ENCODE measurements around the gene R3HDM2. TPM values are rescaled to one million over a fixed set of nuclear protein-coding genes. Genes with fewer than 3 reads are reported as not detected.
"Not testable (repeated sequence)": the region's sequence is repeated elsewhere in the genome, so short reads cannot be mapped to it uniquely, and the experiment has no call there.

The R3HDM2 gene
- polyA plus RNA-seq, 3 donors = 60.6 to 67.5 (median 66.1) TPM

- DNase-seq (ENCODE audit: low read depth in 3 of 3, low spot score in 2 of 3) = no peak
Measured at GRCh38 chr12:57276935-57277563, 153.8 kb downstream of the R3HDM2 start.

- not testable (repeated sequence) for DNase-seq (ENCODE audit: low read depth in 3 of 3, low spot score in 2 of 3)
Measured at GRCh38 chr12:57276233-57276632, 154.6 kb downstream of the R3HDM2 start.

DNA sequence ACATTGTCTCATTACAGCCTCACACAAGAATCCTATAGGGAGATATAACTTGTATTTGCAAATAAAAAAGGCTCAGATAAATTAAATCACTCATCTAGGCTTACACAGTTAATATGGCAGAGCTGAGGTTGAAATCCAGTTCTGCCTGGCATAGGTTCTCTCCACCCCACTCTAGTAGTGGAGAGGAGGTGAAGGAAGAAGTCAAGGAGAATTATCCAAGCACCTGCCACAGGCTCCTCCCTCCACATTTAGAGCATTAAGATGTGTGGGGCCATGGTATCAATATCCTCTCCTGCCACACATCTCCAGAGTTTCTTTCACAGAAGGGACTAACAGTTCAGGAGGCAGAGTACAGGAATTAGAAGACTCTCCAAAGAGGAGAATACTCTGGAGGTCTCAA lies 157.3 kb downstream of the R3HDM2 start:
- DNase-seq (ENCODE audit: low read depth in 3 of 3, low spot score in 2 of 3) = no peak

- no peak for DNase-seq (ENCODE audit: low read depth in 3 of 3, low spot score in 2 of 3)
Measured at GRCh38 chr12:57272337-57273151, 158.3 kb downstream of the R3HDM2 start.

DNA sequence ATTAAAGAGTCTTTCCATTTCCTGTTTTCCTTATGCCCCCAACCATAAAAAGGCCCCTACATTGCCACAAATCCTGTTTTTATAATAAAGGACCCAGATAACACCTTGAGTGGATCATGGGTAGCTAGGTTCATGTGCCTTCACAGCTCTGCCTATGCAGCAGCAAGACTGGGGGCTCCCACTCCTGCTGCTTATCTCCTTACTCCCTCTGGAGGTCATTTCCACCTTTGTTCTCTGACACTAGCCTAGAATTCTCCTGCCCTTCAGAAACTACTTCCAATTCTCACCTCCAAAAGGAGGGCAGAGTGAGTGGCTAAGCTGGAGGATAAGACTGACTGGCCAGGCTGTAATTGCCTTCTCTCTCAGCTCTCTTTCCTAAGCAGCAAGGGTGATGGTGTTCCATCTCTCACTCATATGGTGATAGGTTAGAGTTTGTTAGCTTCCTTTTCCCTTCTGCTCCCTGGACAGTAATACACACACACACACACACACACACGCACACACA lies 159.8 kb downstream of the R3HDM2 start:
- DNase-seq (ENCODE audit: low read depth in 3 of 3, low spot score in 2 of 3) = no peak

DNA sequence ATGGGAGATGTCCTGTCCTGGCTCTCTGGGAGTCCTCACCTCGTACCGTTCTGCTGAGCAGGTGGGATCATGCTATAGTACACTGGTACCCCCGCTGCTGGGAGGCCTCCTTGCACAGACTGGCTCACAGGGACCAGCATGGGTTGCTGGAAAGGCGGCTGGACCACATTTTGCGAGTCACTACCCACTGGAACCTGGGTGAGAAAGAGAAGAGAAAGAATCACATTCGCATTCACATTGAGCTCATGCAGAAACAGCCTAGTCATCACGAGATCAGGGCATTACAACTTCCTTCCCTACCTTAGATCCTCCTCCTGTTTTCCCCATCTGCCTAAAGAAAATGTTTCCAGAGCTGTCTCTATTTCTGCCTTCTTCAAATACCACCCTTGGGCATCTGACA lies 162.6 kb downstream of the R3HDM2 start:
- no peak for DNase-seq (ENCODE audit: low read depth in 3 of 3, low spot score in 2 of 3)

DNA sequence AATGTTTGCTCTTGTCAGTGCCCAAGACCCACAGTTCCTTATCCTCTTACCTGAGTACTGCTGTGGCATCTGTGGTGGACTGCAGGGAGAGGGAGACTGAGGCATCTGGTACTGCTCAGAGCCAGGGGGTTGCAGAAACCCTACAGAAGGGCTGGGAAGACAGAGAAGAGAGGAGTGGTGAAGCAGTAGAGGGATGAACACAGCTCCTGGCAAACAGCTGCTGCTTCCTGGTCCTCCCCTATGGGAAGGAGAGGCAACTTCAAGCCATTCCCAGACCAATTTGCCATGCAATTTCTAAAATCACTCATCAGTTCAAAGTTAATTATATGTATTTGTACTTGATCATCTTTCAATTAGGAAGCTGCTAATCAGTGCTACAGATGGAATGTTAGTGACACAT lies 164.2 kb downstream of the R3HDM2 start:
- DNase-seq (ENCODE audit: low read depth in 3 of 3, low spot score in 2 of 3) = no peak

DNA sequence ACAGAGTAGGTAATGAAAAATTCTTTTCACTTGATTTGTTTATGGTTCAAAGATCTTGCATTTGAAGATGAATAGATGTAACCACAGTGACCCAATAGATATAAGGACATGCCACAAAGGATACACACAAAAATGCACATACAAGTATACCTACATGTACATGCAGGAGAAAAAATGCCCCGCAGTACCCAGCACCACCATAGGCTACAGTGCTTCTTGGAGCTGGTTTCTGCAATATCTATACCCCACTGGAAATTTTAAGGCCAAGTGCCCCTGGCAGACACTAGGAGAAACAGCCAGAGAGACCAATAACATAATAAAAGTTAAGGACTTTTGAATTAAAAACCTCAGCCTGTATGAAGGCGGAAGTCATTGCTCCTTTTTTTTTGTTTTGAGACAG lies 167.7 kb downstream of the R3HDM2 start:
- no peak for DNase-seq (ENCODE audit: low read depth in 3 of 3, low spot score in 2 of 3)

DNA sequence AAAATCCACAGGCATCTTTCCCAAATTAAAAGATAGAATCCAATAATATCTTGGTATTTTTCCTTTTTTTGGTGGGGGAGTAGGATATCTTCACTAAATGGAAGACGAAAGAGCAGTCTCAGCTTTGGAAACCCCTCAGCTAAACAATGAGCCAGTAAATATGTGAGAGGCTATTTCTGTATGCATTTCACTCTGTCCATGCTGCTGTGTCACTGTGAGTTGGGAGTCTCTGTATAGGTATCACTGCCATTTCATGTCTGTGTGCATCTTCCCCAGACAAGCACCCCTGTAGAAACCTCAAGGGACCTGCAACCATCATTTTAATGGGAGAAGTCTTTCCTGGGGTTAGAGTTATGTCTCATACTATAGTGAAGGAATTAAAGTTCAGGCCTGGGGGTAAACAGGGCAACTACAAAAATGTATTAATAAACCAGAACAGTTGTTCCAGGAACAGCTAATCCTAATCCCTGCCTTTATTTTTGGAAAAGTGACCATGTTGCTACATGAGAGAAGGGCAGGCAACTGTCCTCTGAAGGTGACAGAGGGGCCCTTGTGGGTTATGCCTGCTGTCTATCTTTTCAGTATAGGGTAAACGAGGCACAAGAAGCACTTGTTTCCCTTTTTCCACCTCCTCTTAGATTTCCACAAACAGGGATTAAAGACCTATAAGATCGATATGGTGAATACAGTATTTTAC lies 168.6 kb downstream of the R3HDM2 start:
- DNase-seq (ENCODE audit: low read depth in 3 of 3, low spot score in 2 of 3) = no peak

- DNase-seq (ENCODE audit: low read depth in 3 of 3, low spot score in 2 of 3) = no peak
Measured at GRCh38 chr12:57261428-57261865, 169.4 kb downstream of the R3HDM2 start.

DNA sequence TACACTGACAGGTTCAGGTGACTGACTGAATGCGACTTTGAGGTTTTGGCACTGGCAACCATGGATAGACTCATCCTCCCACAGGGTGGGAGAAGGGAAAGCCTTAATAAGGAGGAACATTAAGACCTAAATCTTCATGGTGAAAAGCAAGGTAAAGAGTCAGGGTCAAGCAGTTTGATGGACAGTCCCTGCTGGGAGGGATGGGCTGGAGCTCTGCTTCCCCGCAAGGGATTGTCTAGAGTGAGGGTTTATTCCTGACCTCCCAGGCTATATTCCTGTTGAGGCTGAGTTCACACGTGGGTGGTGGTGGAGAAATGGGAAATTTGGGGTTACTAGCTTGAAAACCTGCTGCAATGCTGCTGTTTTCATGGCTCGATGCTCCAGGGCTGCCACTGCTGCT lies 170.5 kb downstream of the R3HDM2 start:
- no peak for DNase-seq (ENCODE audit: low read depth in 3 of 3, low spot score in 2 of 3)

GRCh38 chr12:57258977-57259970 lies 171.6 kb downstream of the R3HDM2 start:
- DNase-seq (ENCODE audit: low read depth in 3 of 3, low spot score in 2 of 3) = no peak

- DNase-seq (ENCODE audit: low read depth in 3 of 3, low spot score in 2 of 3) = no peak
Measured at GRCh38 chr12:57255916-57256315, 174.9 kb downstream of the R3HDM2 start.

DNA sequence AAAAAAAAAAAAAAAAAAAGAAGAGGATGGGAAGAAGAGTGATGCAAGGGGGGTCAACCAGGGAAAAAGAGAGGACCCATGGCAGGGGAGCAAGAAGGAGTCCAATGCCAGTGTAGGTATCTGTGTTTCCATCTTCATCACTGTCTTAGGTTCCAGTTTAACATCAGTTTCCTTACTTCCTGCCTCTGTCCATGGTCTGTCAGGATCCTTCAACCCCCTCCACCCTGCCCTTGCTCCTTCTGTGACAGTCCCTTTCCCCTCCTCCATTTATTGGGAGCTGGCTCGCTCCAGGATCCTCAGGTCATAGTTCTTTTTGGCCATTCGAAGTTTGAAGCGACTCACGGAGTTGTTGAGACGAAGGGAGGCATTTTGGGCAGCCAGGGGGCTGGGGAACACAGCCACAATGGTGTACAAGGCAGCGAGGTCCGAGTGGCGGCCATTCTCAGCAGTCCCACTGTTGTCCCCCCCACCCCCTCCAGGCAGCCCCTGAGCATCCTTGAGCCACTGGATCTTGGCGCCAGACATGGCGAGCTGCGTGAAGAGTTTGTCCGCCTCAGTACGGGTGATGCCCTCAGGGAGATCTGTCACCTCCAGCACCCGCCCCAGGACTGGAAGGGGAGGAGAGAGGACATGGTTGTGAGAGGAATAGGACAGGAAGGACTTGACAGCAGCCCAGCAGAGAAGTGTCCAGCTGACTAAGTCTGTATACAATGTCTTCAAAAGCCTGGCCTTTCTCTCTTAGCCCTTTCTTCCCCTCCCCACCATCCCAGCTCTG lies 176.2 kb downstream of the R3HDM2 start:
- DNase-seq (ENCODE audit: low read depth in 3 of 3, low spot score in 2 of 3) = no peak

DNA sequence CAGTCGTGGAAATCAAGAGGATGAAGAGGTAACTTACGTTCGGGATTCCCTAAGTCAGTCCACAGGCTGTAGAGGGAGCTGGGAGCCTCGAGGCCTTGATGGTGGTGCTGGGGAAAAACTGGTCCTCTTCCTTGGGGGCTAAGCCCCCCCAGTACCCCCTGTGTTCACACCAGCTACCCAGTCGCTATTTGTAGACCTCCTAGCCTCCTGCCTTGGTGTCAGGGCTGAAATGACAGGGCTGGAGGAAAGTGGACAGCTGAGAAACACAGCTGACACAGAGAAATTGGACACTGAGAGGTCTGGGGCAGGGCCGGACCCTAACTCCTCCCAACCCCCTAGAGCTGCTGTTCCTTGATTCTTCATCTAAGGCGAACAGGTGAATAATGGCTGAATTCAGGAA lies 179.9 kb downstream of the R3HDM2 start, which contains the start of gene STAC3:
Gene STAC3 (minus strand): TSS at position 232 of the 400 bp plus-strand sequence. CDS start 1,551 bp downstream, outside the sequence.
- no peak for DNase-seq (ENCODE audit: low read depth in 3 of 3, low spot score in 2 of 3)

GRCh38 chr12:57250541-57250940 lies 180.3 kb downstream of the R3HDM2 start:
- no peak for DNase-seq (ENCODE audit: low read depth in 3 of 3, low spot score in 2 of 3)

- DNase-seq (ENCODE audit: low read depth in 3 of 3, low spot score in 2 of 3) = no peak
Measured at GRCh38 chr12:57248934-57249742, 181.7 kb downstream of the R3HDM2 start.

GRCh38 chr12:57247041-57247440 lies 183.8 kb downstream of the R3HDM2 start:
- no peak for DNase-seq (ENCODE audit: low read depth in 3 of 3, low spot score in 2 of 3)

Measured in right renal cortex interstitium (tissue), 3 donors.